GM19351 (cell line): ENCODE results near the gene IGLON5.
A peak's percentile ranks its signal among the peaks of the same experiment; 100 is the strongest.

ENCODE experiments used
- ATAC-seq: cut with Tn5 transposase; IDR thresholded peaks from one replicate; pipeline ENCODE4 v1.9.1; 2021; ENCODE audit warnings: mild to moderate bottlenecking, moderate library complexity; ENCODE audit not compliant: unreplicated experiment

IGLON5 gene

GRCh38 chr19:51337861-51338562 is 26.6 kb downstream of the IGLON5 start:
- ATAC-seq: no peak

GRCh38 chr19:51338563-51339312 is 27.3 kb downstream of the IGLON5 start:
- ATAC-seq: peak; percentile 63

- no peak for ATAC-seq
Measured at GRCh38 chr19:51339313-51339686, 27.9 kb downstream of the IGLON5 start.

- ATAC-seq: peak; percentile 60
Measured at GRCh38 chr19:51339687-51340656, 28.5 kb downstream of the IGLON5 start.

- no peak for ATAC-seq
Measured at GRCh38 chr19:51341066-51341465, 29.6 kb downstream of the IGLON5 start.

GRCh38 chr19:51341976-51342580 is 30.6 kb downstream of the IGLON5 start, which contains the start of gene VSIG10L:
TSS of gene VSIG10L (minus strand) at chr19:51342139. CDS start at chr19:51342124, 15 bp downstream.
- ATAC-seq: no peak

- ATAC-seq: no peak
Measured at GRCh38 chr19:51342631-51343569, 31.5 kb downstream of the IGLON5 start.

- no peak for ATAC-seq
Measured at GRCh38 chr19:51345076-51345620, 33.7 kb downstream of the IGLON5 start.

- no peak for ATAC-seq
Measured at GRCh38 chr19:51346742-51347141, 35.3 kb downstream of the IGLON5 start.

GRCh38 chr19:51347209-51347928 is 35.9 kb downstream of the IGLON5 start:
- ATAC-seq: no peak

- no peak for ATAC-seq
Measured at GRCh38 chr19:51351266-51351990, 40.0 kb downstream of the IGLON5 start.

- no peak for ATAC-seq
Measured at GRCh38 chr19:51352783-51353360, 41.4 kb downstream of the IGLON5 start.

- ATAC-seq: no peak
Measured at GRCh38 chr19:51354103-51354741, 42.8 kb downstream of the IGLON5 start.

- ATAC-seq: no peak
Measured at GRCh38 chr19:51354742-51355148, 43.3 kb downstream of the IGLON5 start.

GRCh38 chr19:51356159-51356801 is 44.8 kb downstream of the IGLON5 start:
- no peak for ATAC-seq

GRCh38 chr19:51357952-51358351 is 46.5 kb downstream of the IGLON5 start:
- no peak for ATAC-seq

GRCh38 chr19:51359294-51359693 is 47.9 kb downstream of the IGLON5 start:
- ATAC-seq: no peak
